ENCODE results near the gene CDH23. TPM values are rescaled to one million over a fixed set of nuclear protein-coding genes. Genes with fewer than 3 reads are reported as not detected.
A peak's percentile ranks its signal among the peaks of the same experiment; 100 is the strongest.

Gene CDH23
- polyA plus RNA-seq, 1 donor (not counting 4 experiments of a cell fraction or from before 2014, with no cell fraction given) = 0.01 TPM

- FAIRE-seq (no peak), DNase-seq (ENCODE audit: low read depth, low spot score) (no peak)
- H3K36me3 ChIP-seq (ENCODE audit: control insufficient read depth in 2 of 2, extremely low read depth in 1 of 2, insufficient read depth in 2 of 2, low read length in 2 of 2) = no peaks in the 10 kb centered on the region
- no peak overlapping the region for H3K9ac ChIP-seq (ENCODE audit: control insufficient read depth, extremely low read depth, insufficient read depth, low read length)
- H4K20me1 ChIP-seq (ENCODE audit: control insufficient read depth, extremely low read depth, insufficient read depth, low read length) = no peaks in the 10 kb centered on the region
- no peak overlapping the region for H3K4me3 ChIP-seq (ENCODE audit: control insufficient read depth in 2 of 3, extremely low read depth in 1 of 3, insufficient read depth in 2 of 3, low read depth in 1 of 3, low read length in 3 of 3)
- no peak overlapping the region for H3K4me2 ChIP-seq (ENCODE audit: control insufficient read depth, extremely low read depth, insufficient read depth, low read depth, low read length)
- H3K27me3 ChIP-seq (ENCODE audit: control insufficient read depth, extremely low read depth, insufficient read depth, low read length) = peaks cover 5% of the 10 kb centered on the region
- no peaks in the 10 kb centered on the region for H3K4me1 ChIP-seq (ENCODE audit: control insufficient read depth, extremely low read depth, insufficient read depth, low read length)
- H3K79me2 ChIP-seq (ENCODE audit: control insufficient read depth, insufficient read depth, low read length) = no peaks in the 10 kb centered on the region
- TF ChIP-seq CTCF (optimal IDR thresholded peaks at IDR 0.05 in 1 of 3, IDR thresholded peaks at IDR 0.05 in 1 of 3, conservative IDR thresholded peaks at IDR 0.05 in 1 of 3; ENCODE audit: extremely low read depth in 1 of 3, insufficient read depth in 2 of 3, low read length in 3 of 3) (peak; percentile 82 to 95 (median 89)), EZH2 (IDR thresholded peaks at IDR 0.05; ENCODE audit: low read length) (no peak)
- no peaks in the 10 kb centered on the region for H3K9me1 ChIP-seq (ENCODE audit: control insufficient read depth, extremely low read depth, insufficient read depth, low read length)
- no peak overlapping the region for H2AFZ ChIP-seq (ENCODE audit: control insufficient read depth, low read length)
- dilution Hi-C loops (cut with MboI; ENCODE audit: extremely low pct_ligation_motif_present, low sequenced_read_pairs) = no loop called here
- no peak overlapping the region for H3K27ac ChIP-seq (ENCODE audit: control insufficient read depth, insufficient read depth, low read length)
- H3K9me3 ChIP-seq (ENCODE audit: control insufficient read depth, low read depth, low read length) = no peaks in the 10 kb centered on the region
These were observed 300.1 kb downstream of the CDH23 start for GRCh38 chr10:71696628-71697326.

GRCh38 chr10:71697938-71698709, 301.4 kb downstream of the CDH23 start:
- dilution Hi-C loops (cut with MboI; ENCODE audit: extremely low pct_ligation_motif_present, low sequenced_read_pairs) = no loop called here
- H3K4me3 ChIP-seq (ENCODE audit: control insufficient read depth in 2 of 3, extremely low read depth in 1 of 3, insufficient read depth in 2 of 3, low read depth in 1 of 3, low read length in 3 of 3) = no peak overlapping the region
- no peaks in the 10 kb centered on the region for H3K79me2 ChIP-seq (ENCODE audit: control insufficient read depth, insufficient read depth, low read length)
- FAIRE-seq (no peak), DNase-seq (ENCODE audit: low read depth, low spot score) (no peak)
- H3K9me1 ChIP-seq (ENCODE audit: control insufficient read depth, extremely low read depth, insufficient read depth, low read length) = no peaks in the 10 kb centered on the region
- no peak overlapping the region for H3K4me2 ChIP-seq (ENCODE audit: control insufficient read depth, extremely low read depth, insufficient read depth, low read depth, low read length)
- no peaks in the 10 kb centered on the region for H3K4me1 ChIP-seq (ENCODE audit: control insufficient read depth, extremely low read depth, insufficient read depth, low read length)
- no peak overlapping the region for H3K9ac ChIP-seq (ENCODE audit: control insufficient read depth, extremely low read depth, insufficient read depth, low read length)
- no peak overlapping the region for H3K27ac ChIP-seq (ENCODE audit: control insufficient read depth, insufficient read depth, low read length)
- no peaks in the 10 kb centered on the region for H3K27me3 ChIP-seq (ENCODE audit: control insufficient read depth, extremely low read depth, insufficient read depth, low read length)
- H4K20me1 ChIP-seq (ENCODE audit: control insufficient read depth, extremely low read depth, insufficient read depth, low read length) = no peaks in the 10 kb centered on the region
- no peak overlapping the region for H2AFZ ChIP-seq (ENCODE audit: control insufficient read depth, low read length)
- H3K9me3 ChIP-seq (ENCODE audit: control insufficient read depth, low read depth, low read length) = no peaks in the 10 kb centered on the region
- H3K36me3 ChIP-seq (ENCODE audit: control insufficient read depth in 2 of 2, extremely low read depth in 1 of 2, insufficient read depth in 2 of 2, low read length in 2 of 2) = no peaks in the 10 kb centered on the region
- TF ChIP-seq EZH2 (IDR thresholded peaks at IDR 0.05; ENCODE audit: low read length) = no peak
- no peak for TF ChIP-seq CTCF (optimal IDR thresholded peaks at IDR 0.05 in 1 of 3, IDR thresholded peaks at IDR 0.05 in 1 of 3, conservative IDR thresholded peaks at IDR 0.05 in 1 of 3; ENCODE audit: extremely low read depth in 1 of 3, insufficient read depth in 2 of 3, low read length in 3 of 3)
